RWPE1 (cell line): Measurements from ENCODE around the gene RXRA.

Source experiments
- CTCF ChIA-PET: fragments of 350-600 bp; sonication (Branson Sonifier 250); formaldehyde crosslinking; extraction: SDS; loops from one replicate; lab custom pipeline; 2021; lab: Yijun Ruan, JAX
- POLR2A ChIA-PET: fragments of 400-600 bp; formaldehyde crosslinking; extraction: SDS; loops from one replicate; lab custom pipeline; 2020; ENCODE audit warnings: antibody characterized with exemption; ENCODE audit not compliant: low non-redundant PET; lab: Yijun Ruan, JAX
- DNase-seq: peaks from one replicate; pipeline ENCODE4 v3.0.0; 2012; ENCODE audit warnings: low spot score
- H3K27ac ChIP-seq: fragments of 450-650 bp; 2 replicates; pipeline ENCODE4 v1.5.1; 2017
- CTCF ChIP-seq: fragments of 450-650 bp; conservative IDR thresholded peaks from 2 replicates; pipeline ENCODE4 v1.5.1; 2017; ENCODE audit warnings: low read depth, mild to moderate bottlenecking

Gene RXRA

DNA sequence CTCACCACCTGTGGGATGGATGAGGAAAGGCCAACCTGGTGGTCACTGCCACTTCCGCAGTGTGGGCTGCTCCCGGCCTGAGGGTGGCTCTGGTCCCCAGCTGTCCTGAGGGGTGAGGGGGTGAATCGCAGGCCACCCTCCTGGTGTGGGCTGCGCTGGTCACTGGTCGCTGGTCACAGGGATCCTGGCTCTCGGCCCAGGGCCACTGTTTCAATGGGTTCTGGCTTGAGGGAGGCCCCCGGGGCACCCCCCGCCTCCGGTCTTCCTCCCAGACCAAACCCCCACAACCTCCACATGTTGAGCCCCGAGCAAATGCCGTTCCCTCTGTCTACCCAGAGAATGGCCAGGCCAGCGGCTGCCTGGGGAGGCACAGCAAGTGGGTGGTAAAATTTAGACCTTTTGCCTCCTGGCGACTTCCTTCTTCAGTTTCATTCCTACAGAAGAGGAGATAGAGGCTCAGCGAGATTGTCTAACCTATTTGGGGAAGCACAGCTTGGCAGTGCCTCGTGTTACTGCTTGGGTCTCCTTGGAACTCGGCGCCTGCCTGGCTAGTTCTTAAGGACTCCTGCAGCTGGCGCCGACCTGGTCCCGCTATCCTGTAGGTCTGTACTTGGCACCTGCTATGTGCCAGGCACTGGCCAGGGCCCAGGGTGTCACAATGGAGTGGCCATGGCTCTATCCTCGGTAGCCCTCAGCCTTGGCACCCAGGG lies 48.2 kb downstream of the RXRA start:
- H3K27ac ChIP-seq: peak overlapping the region; percentile 99
- CTCF ChIA-PET: interaction anchor here (0.8 to 3.2 kb wide), 3 partner anchors 58 to 204 kb away, joined by 3 to 13 read pairs (median 6); no protein-coding TSS in a partner anchor
- DNase-seq: no peak
- POLR2A ChIA-PET: no interaction called here
- TF ChIP-seq CTCF: no peak

GRCh38 chr9:134375011-134375390 lies 48.7 kb downstream of the RXRA start:
- CTCF ChIA-PET: interaction anchor here (0.6 to 3.2 kb wide), 2 partner anchors 25 to 204 kb away, joined by 6 to 13 read pairs; no protein-coding TSS in a partner anchor
- TF ChIP-seq CTCF: no peak
- POLR2A ChIA-PET: interaction anchor here (1.5 kb wide), 1 partner anchor 9 kb away, joined by 4 read pairs; no protein-coding TSS in a partner anchor
- DNase-seq: no peak
- peak overlapping the region; percentile 99 for H3K27ac ChIP-seq

GRCh38 chr9:134375430-134376385 lies 49.5 kb downstream of the RXRA start:
- no peak for TF ChIP-seq CTCF
- H3K27ac ChIP-seq: peak overlapping the region; percentile 99
- CTCF ChIA-PET: interaction anchor here (0.6 to 3.2 kb wide), 6 partner anchors 9 to 380 kb away, joined by 3 to 13 read pairs (median 4); no protein-coding TSS in a partner anchor
- no peak for DNase-seq
- POLR2A ChIA-PET: interaction anchor here (1.5 kb wide), 1 partner anchor 9 kb away, joined by 4 read pairs; no protein-coding TSS in a partner anchor

GRCh38 chr9:134376386-134377142 lies 50.3 kb downstream of the RXRA start:
- no peak for TF ChIP-seq CTCF
- CTCF ChIA-PET: interaction anchor here (0.6 to 3.2 kb wide), 5 partner anchors 10 to 381 kb away, joined by 3 to 13 read pairs (median 4); no protein-coding TSS in a partner anchor
- POLR2A ChIA-PET: interaction anchor here (1.5 to 2.1 kb wide), 2 partner anchors 10 kb away, joined by 4 to 15 read pairs; no protein-coding TSS in a partner anchor
- H3K27ac ChIP-seq: peak overlapping the region; percentile 99
- DNase-seq: no peak

- DNase-seq: no peak
- CTCF ChIA-PET: interaction anchor here (1.0 to 3.2 kb wide), 5 partner anchors 11 to 207 kb away, joined by 3 to 13 read pairs (median 4); no protein-coding TSS in a partner anchor
- no peak for TF ChIP-seq CTCF
- H3K27ac ChIP-seq: peak overlapping the region; percentile 99
- POLR2A ChIA-PET: interaction anchor here (1.1 to 2.1 kb wide), 2 partner anchors 11 to 52 kb away, joined by 5 to 15 read pairs; no protein-coding TSS in a partner anchor
These were observed 50.9 kb downstream of the RXRA start for GRCh38 chr9:134377143-134377484.
